ENCODE measurements around the gene EMX2.
"Not testable (repeated sequence)": the region's sequence is repeated elsewhere in the genome, so short reads cannot be mapped to it uniquely, and the experiment has no call there.

Gene EMX2

DNA sequence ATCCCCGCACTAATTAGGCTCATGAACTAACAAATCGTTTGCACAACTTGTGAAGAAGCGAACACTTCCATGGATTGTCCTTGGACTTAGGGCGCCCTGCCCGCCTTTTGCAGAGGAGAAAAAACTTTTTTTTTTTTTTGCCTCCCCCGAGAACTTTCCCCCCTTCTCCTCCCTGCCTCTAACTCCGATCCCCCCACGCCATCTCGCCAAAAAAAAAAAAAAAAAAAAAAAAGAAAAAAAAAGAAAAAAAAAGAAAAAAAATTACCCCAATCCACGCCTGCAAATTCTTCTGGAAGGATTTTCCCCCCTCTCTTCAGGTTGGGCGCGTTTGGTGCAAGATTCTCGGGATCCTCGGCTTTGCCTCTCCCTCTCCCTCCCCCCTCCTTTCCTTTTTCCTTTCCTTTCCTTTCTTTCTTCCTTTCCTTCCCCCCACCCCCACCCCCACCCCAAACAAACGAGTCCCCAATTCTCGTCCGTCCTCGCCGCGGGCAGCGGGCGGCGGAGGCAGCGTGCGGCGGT is at the start of gene EMX2:
Gene EMX2 (plus strand): TSS at position 41 of the 519 bp plus-strand sequence. CDS start 522 bp downstream, outside the sequence.
- no peak for DNase-seq (ENCODE audit: low read depth)

DNA sequence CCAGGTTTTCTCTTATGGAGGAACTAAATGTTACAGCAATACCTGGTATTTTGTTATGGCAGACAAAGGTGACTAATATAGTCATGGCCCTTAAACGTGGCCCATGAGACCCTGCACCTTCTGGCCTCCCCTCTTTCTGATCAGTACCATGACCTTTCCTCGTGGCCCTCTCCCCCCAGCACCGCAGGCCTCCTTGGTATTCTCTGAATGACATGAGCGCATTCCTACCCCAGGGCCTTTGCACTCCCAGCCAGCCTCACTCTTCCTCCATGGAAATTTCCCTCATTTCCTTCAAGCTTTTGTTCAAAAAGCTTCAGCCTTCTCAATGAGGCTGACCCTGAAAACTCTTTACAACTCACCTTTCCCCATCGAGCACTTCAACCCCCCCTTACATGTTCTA is 46.5 kb upstream of the EMX2 start:
- no peak for DNase-seq (ENCODE audit: low read depth)

DNA sequence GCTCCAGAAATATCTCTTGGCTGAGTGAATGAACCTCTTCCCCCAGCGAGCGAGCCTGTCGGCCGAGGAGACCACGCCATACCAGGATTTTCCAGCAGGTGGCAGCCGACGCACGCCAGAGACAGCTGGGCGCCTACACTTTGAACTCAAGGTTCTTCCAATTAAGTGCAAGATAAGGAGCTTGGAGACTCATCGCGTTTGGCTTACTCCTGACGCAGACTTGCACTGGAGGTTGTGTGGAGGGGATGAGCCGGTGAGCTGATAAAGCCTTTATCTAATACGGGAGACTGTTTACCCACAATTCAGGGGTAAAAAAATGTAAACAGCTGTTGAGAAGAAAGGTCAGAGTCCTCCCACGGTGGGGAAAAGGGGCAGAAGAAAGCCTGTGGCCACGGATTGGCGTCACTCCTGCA is 45.9 kb upstream of the EMX2 start:
- DNase-seq (ENCODE audit: low read depth), result peak; percentile 65

DNA sequence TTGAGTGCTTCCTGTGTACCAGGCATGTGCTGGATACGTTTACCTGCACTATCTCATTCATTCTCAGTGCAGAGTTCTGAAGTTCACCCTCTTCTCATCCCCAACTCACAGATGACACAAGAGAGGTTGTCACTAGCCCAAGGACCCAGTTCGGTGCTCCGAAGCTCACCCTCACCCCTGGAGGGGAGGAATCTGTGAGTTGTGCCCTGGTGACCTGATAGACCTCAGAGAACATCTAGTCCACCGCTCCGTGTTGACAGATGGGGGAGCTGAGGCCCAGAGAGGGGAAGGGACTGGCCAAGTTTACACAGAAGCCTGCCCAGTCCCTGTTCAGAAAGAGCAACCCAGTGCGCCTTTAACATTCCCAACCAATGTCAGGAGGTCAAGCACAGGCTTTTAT is 44.8 kb upstream of the EMX2 start:
- no peak for DNase-seq (ENCODE audit: low read depth)

DNA sequence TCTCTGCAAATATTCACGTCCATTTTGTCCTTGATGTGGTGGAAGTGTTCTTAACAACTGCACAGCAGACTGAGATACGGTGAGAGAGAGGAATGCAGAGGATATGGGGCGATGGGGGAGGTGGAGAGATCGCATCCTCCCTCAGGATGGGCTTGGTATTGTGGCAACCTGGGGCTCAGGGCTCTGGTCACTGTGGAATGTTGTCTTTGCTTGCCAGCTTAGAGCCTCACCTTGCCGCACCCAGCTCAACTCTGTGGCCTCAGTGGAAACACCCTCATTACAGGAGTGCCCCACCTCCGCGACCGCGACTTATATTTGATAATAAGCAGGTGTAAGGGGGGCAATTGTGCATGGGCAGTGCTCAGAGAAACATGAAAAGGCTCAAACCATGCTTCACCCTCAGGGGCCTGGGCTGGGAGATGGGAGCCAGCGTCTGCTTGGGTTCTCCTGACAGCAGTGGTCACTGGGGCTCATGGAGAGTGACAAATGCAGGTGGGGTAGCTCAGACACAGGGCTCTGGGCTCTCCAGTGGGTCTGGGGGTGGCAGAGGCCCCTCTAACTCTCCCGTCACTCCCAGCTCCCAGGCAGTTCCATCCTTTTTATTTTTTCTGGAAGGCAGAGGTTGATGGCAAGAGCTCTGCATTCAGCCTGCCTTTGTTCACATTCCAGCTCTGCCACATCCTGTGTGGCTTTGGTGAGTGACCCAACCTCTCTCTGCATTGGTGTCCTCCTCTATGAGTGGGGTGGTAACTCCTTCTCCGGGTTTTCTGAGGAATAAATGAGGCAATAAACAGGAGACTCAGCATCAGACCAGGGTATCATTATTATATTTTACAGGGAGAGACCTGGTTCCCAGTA is 43.1 kb upstream of the EMX2 start:
- DNase-seq (ENCODE audit: low read depth), result no peak

DNA sequence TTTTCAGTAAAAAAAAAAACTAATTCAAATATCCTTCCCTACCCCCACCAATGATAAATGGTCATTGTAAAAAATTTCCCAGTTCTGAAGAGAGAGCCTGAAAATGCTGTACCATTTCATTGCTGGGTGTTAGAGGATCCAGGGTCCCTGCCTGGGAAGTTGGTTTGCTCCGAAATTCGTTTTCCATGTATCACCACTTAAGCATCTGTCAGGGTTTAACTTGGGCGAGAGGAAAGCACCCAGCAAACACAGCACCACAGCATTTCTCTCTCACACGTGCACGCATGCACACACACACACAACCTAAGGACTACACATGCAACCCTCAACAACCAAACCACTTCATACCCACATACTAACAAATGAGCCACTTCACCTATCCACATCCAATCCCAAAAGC is 42.1 kb upstream of the EMX2 start:
- DNase-seq (ENCODE audit: low read depth), result no peak

DNA sequence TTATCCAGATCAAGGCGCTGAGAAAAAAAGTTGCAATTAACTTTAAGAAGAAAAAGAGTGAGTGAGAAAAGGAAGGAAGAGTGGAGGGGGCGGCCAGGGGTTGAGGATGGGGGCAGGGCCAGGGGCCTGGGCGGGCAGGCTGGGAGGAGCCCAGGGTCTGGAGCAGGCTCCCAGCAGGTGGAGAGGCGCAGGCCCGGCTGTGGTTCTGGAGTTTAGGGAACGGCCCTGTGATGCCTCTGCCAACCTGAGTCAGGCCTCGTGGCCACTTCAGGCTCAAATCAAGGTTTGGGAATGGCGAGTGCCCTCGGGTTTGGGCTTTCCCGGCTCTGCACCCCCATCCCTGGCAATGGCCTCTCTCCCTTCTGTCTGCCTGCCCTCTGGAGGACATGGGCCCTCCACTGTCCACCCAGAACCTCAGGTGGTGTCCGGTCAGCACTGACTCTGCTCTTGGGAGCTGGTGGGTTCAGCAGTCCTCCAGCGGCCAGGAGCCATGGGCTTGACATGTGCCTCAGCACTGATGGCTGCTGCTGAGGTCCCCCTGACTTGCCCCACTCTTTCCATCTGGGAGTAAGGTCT is 41.0 kb upstream of the EMX2 start:
- no peak for DNase-seq (ENCODE audit: low read depth)

DNA sequence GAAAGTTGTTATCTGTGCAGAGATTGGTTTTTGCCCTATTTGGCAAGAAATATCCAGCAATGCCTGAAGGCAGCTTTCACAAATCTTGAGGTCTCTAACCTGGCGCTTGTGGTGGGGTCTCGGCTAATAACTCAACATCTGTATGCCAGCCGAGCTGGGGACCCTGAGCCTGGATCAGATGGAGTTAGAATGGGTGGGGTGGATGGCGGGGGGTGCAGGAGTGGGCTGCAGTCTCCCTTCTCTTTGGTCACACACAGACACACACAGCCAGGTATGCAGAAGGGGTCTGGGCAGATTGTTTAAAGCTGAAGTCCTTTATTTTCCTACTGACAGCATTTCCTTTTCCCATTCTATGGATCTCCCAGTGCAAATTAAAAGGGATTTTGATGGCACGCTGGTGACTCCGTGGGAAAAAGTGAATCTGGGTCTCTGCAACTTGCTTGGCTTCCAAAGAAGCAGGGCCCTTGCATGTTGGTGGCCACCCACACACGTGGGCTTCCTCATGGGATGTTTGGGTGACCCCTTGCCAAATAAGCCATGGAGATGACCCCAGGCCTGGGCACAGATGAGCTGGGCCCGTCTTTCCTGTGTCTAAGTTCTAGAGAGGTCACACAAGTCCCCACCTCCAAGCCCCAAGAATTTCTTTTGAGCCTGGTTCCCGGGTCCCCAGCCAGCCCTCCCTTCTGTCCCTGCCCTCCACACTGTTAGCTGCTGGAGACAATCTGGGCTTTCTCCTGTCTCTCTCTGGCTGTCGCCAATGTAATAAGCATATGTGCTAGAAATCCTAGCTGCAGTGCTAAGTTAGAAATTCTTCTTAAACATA is 39.9 kb upstream of the EMX2 start:
- no peak for DNase-seq (ENCODE audit: low read depth)

DNA sequence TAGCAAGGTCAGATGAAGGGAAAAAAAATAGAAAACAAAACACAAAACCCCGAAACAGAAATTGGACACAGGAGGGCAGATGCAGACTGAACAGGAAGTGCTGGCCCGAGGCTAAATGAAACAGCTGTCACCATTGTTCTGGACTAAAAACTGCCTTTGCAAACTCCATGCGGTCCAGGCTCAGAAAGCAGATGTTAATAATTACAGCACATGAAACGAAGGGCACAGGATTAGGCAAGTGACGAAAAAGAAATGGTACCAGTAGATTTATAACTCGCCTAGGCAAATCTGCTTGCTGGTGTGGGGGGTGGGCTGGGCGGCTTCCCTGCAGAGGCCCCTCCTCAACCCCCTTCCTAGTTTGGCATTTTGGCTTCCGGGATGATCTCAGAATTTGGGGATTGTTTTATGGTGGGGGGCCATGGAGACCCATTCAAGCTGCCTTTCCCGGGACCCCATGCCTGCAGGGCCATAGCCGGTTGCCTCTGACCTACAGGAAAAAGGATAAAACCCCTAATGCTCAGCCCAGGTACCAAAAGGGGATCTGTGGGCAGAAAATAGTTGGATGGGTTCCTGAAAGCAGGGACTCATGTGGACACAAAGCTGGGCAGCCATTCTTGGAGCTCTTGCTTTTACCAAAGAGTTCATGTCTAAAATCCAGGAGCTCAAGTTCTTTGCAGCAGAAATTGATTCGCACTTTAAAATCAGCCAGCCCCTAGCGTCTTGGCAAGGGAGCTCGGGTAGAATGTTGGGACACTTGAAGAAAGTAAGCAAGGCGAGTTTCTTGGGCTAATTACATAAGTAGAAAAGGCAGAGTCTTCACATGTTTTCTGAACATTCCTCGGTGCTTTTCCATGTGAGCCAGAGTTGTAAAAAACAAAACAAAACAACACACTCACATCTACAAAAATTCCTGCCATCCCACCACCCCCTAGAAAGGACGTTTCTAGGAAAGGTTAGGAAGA is 39.0 kb upstream of the EMX2 start:
- DNase-seq (ENCODE audit: low read depth), result no peak

DNA sequence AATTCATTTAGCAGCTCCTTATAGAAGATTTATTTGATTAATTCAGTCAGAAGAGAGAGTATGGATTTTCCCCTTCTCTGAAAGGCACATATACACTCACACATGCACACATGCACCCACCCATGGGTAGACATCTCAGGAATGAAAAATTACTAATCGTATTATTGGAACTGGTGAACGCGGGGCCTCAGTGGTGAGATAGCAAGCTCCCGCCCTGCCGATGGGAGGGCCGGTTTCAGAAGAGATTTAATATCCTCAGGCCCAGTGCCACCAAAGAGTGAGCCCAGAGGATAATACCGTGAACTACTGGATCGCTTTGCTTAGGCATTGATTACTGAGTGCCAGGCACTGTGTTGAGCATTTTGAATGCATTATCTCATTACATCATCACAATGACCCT is 38.0 kb upstream of the EMX2 start:
- no peak for DNase-seq (ENCODE audit: low read depth)

DNA sequence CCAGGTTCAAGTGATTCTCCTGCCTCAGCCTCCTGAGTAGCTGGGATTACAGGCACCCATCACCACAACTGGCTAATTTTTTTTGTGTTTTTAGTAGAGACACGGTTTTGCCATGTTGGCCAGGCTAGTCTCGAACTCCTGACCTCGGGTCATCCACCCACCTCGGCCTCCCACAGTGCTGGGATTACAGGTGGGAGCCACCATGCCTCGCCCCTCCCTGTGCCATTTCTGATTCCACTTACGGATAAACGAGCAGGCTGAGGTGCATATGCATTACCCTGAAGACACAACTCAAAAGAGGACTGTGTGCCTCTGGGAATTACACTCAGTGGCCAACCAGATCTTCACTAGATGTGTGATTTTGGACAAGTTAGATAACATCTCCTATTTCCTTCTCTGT is 35.5 kb upstream of the EMX2 start:
- DNase-seq (ENCODE audit: low read depth), result not testable (repeated sequence)

DNA sequence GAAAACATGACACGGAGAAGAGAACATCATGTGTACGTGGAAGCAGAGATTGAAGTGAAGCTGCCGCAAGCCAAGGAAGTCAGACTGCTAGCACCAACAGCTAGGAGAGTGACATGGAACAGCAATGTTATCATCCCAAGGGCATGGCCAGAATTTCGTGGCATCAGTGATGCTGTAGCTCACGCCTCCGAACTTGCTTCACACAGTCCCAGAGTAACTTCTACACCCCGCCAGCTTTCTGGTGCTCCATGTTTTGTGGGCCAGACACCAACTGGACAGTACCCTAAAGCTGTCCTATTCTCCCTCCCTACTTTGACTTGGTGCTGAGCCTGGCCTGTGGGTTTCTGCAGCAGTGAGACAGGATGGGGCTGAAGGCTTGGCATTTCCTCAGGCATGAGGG is 33.0 kb upstream of the EMX2 start:
- no peak for DNase-seq (ENCODE audit: low read depth)

DNA sequence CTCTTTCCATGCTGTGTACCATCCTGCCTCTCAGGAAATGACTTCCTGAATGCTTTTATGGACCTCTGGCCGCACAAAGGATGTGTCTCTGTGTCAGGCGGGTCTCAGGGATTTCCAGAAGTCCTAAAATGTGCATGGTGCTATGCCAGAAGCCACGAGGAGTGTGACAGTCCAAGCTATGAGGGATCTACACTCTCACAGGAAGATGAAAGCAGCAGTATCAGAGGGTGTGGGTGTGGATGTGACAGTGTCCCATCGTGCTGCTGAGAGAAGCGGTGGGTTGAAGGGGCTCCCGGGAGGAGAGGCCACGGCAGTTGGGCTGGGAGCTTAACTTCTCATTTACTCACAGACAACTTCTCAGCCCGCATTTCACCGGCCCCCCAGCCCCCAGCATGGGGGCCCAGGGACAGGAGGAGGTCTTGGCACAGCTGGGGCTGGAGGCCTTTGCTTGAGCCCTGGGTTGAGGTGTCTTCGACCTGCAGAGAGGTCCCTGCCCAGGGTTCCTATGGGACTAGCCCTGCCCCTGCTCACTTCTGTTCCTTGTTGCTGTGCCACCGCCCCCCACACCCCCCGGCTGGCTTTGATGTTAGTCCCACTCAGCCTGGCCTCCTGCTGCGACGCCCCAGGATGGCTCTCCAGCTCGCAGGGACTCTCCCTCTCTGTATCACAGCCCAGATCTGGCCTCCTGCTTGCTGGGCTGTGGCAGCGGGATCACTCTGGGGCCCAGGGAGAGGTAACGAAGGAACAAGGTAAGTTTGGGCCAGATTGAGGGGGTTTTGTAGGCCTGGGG is 30.8 kb upstream of the EMX2 start:
- DNase-seq (ENCODE audit: low read depth), result no peak

DNA sequence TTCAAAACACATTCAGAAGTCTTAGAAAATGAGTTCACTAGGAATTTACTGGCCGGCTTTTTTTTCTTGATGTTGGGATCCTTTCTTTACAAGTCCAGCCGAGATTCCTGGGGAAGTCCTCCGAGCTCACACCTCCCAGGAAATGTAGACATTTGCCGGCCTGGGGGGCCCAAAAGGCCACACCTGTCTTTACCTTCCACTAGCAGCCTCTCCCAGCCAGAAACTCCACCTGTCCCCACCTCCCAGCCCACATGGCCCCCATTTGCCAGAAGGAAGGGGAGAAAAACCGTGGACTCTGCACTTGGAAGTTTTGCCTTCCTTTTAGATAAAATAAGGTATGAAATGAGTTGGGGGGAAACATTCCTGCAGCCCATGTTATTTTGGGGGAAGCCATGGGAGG is 27.6 kb upstream of the EMX2 start:
- no peak for DNase-seq (ENCODE audit: low read depth)

DNA sequence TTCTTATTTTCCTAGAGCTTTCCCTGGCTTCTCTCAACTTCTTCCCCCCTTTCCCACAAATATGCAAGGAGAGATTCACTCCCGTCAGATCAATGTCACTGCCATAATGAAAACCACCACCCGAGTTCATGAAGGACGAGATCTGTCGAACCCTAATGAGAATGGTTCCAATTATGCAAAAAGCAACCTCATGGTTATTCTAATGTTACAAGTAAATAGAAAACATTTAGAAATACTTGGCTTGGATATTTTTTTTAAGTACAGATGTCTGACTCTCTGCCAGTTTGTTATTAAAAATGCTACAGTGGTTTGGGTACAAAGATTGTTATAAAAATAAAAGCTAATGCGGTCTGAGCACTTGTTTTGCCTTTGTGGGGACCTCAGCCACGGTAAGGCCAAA is 25.9 kb upstream of the EMX2 start:
- DNase-seq (ENCODE audit: low read depth), result no peak

DNA sequence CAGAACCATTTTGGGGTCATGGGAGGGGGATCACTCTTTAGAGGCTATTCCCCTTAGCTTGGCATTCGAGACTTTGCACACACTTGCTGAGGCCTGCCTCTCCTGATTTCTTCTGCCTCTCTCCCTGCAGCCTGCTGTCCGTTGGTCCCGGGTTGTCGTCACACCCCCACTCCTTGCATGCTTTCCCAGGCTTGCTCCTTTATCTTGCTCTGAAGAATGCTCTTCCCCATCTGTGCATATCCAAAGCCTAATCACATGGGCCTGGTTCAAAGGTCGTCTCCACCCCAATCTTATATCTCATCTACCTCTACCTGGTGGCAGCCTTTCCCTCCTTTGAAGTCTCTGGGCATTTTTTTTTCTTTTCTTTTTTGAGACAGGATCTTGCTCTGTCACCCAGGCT is 24.3 kb upstream of the EMX2 start:
- DNase-seq (ENCODE audit: low read depth), result no peak

DNA sequence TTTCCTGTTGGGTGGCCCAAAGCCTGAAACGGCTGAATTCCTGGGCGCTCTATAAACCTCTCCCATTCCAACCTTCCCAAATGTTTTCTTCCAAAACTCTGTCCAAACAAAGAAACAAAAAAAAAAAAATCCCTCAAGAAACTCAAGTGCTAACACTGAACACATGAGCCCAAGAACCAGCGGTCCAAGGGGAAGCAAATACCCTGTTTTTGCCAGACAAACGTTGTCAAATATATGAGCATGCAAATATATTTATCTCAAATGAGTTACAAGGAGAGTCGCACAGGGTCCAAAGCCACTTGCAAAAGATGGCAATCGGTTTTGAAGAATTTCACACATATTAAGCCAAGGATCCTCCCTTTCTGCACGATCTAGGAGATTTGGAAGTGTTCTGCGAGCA is 23.3 kb upstream of the EMX2 start:
- no peak for DNase-seq (ENCODE audit: low read depth)

DNA sequence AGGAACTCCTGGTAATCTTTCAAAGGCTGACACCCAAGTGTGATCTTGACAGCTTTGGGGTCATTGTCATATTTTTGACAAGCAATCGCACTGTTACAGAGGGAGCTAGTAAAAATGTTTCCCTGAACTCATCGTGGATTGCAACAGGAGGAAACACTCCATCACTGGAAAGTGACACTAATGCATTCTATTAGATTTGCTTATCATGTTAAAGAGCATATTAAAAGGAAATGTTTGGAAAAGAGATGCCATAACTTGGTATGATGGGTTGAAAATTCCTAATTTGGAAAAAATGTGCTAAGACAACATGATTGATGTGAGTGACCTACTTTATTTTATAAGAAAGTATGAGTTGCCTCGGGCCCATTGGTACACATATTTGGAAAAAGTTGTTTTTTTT is 22.7 kb upstream of the EMX2 start:
- DNase-seq (ENCODE audit: low read depth), result no peak

DNA sequence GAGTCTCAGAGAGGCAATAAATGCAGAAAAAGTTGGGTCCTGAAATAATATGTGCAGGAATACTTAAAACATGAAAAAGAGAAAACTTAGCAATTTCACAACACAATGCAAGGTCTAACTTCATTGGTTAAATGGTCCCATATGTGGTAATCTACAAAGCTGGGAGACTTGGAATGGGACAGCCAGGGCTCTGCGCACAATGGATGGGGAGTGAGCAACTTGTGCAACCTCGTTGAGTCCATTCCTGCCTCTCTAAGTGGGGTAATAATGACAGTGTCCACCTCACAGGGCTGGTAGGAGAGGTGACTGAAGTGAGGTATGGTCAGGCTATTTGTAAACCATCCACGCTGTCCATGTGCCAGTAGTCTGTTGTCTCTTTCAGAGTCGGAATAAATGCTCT is 11.8 kb upstream of the EMX2 start:
- DNase-seq (ENCODE audit: low read depth), result no peak

DNA sequence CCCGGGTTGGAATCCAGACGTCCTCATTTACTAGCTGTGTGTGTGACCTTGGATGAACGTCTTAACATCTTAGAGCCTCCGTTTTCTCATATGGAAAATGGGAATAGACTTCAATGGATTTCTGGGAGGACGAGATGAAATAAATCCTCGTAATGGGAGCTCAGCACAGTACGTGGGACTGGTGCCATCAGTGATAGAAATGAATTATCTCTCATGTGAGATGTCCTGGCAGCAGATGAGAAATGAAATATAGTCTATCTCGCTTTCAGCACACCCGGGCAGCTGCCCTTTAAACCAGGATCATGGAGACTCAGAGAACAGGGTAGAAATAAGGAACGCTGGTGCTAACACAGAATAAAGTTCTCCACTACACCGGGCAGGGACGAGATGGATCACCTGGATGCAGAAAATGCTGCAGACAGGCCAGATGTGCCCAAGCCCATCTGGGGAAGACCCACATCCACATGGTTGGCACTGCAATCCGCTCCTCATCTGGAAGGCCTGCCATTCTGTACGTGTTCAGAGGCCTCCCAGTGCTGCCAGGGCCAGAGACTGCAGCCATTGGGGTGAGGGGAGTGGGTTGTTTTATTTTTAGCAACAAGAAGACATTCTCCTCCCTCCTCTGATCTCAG is 11.1 kb upstream of the EMX2 start:
- no peak for DNase-seq (ENCODE audit: low read depth)
